Thoracic aorta (tissue), 2 donors: Measurements from ENCODE around the gene IL31. TPM values are rescaled to one million over a fixed set of nuclear protein-coding genes. Genes with fewer than 3 reads are reported as not detected.

ENCODE experiments used
- ATAC-seq: fragments of 150-250 bp; one replicate; pipeline ENCODE4 v1.8.0; 2017; ENCODE audit warnings: low read depth; ENCODE audit not compliant: insufficient number of reproducible peaks, low FRiP score
- DNase-seq: peaks from one replicate; pipeline ENCODE4 v3.0.0-alpha.2; 2020; ENCODE audit warnings: low spot score
- H3K27ac ChIP-seq, 2 donors: fragments of 200-600 bp; sonication (generic); 1 replicate in 1 of 2; 2 replicates in 1 of 2; pipeline ENCODE4 v1.5.1; 2016; ENCODE audit warnings: mild to moderate bottlenecking in 2 of 2, moderate library complexity in 2 of 2
- H3K27me3 ChIP-seq: fragments of 200-600 bp; sonication (generic); replicated peaks from 2 replicates; pipeline ENCODE4 v1.6.0; 2016; ENCODE audit warnings: mild to moderate bottlenecking; ENCODE audit not compliant: insufficient read depth
- H3K36me3 ChIP-seq: fragments of 200-600 bp; sonication (generic); one replicate; pipeline ENCODE4 v1.5.1; 2016
- H3K4me1 ChIP-seq, 2 donors: fragments of 200-600 bp; sonication (generic); 1 replicate in 1 of 2; 2 replicates in 1 of 2; pipeline versions ENCODE4 v1.5.1 to v1.6.0; 2016; ENCODE audit warnings: low read depth in 2 of 2, mild to moderate bottlenecking in 1 of 2; ENCODE audit not compliant: control insufficient read depth in 1 of 2
- H3K4me3 ChIP-seq: fragments of 200-600 bp; sonication (generic); 2 replicates; pipeline ENCODE4 v1.5.1; 2016; ENCODE audit warnings: mild to moderate bottlenecking
- H3K9me3 ChIP-seq: fragments of 200-600 bp; sonication (generic); 2 replicates; pipeline ENCODE4 v1.5.1; 2016
- CTCF ChIP-seq: fragments of 200-600 bp; sonication (generic); IDR thresholded peaks from one replicate; pipeline ENCODE4 v1.5.1; 2019; ENCODE audit warnings: antibody characterized with exemption
- total RNA-seq, 2 donors: library from RNA; depleted of rRNA; stranded (reverse); fragments of >200 nt; gene quantifications; one replicate each; pipeline versions ENCODE4 v1.1.0 to v1.2.3, GENCODE V29; 2016

Gene IL31
- total RNA-seq, 2 donors from 2014 or later, result not detected

GRCh38 chr12:122144885-122145284 is 29.1 kb downstream of the IL31 start:
- Histone ChIP-seq H3K4me3 (no peak overlapping the region), H3K27me3 (no peaks in the 10 kb centered on the region), H3K9me3 (no peaks in the 10 kb centered on the region), H3K4me1 (no peaks in the 10 kb centered on the region), H3K36me3 (peaks cover 33% of the 10 kb centered on the region), H3K27ac (no peak overlapping the region)
- no peak for TF ChIP-seq CTCF
- DNase-seq (no peak), ATAC-seq (no peak)

GRCh38 chr12:122142857-122143256 is 31.2 kb downstream of the IL31 start:
- peaks cover 48% of the 10 kb centered on the region for H3K36me3 ChIP-seq

GRCh38 chr12:122141911-122142725 is 31.9 kb downstream of the IL31 start:
- TF ChIP-seq CTCF, result no peak
- DNase-seq (no peak), ATAC-seq (no peak)
- H3K36me3 ChIP-seq, result peaks cover 48% of the 10 kb centered on the region
- no peak overlapping the region for H3K4me3 ChIP-seq
- no peak overlapping the region for H3K27ac ChIP-seq
- no peaks in the 10 kb centered on the region for H3K27me3 ChIP-seq
- H3K9me3 ChIP-seq, result no peaks in the 10 kb centered on the region
- H3K4me1 ChIP-seq, result no peaks in the 10 kb centered on the region

More at GRCh38 chr12:122142857-122143256, 31.2 kb downstream of the IL31 start:
- DNase-seq (no peak), ATAC-seq (no peak)
- H3K4me3 ChIP-seq, result no peak overlapping the region
- H3K27me3 ChIP-seq, result no peaks in the 10 kb centered on the region
- no peak overlapping the region for H3K27ac ChIP-seq
- H3K4me1 ChIP-seq, result no peaks in the 10 kb centered on the region
- no peaks in the 10 kb centered on the region for H3K9me3 ChIP-seq
- TF ChIP-seq CTCF, result no peak

GRCh38 chr12:122140467-122141257 is 33.4 kb downstream of the IL31 start:
- Histone ChIP-seq H3K27ac (no peak overlapping the region), H3K9me3 (no peaks in the 10 kb centered on the region), H3K36me3 (peaks cover 48% of the 10 kb centered on the region), H3K4me3 (no peak overlapping the region), H3K4me1 (no peaks in the 10 kb centered on the region), H3K27me3 (no peaks in the 10 kb centered on the region)
- ATAC-seq (no peak), DNase-seq (no peak)
- TF ChIP-seq CTCF, result no peak

- Histone ChIP-seq H3K36me3 (peaks cover 55% of the 10 kb centered on the region), H3K4me3 (no peak overlapping the region), H3K4me1 (no peaks in the 10 kb centered on the region), H3K27me3 (no peaks in the 10 kb centered on the region), H3K27ac (no peak overlapping the region), H3K9me3 (no peaks in the 10 kb centered on the region)
- ATAC-seq (no peak), DNase-seq (no peak)
- no peak for TF ChIP-seq CTCF
Observed at GRCh38 chr12:122139941-122140340, 34.1 kb downstream of the IL31 start.
